HG03135 (cell line): ENCODE data around the gene TMEM121.
A peak's percentile ranks its signal among the peaks of the same experiment; 100 is the strongest.

Source experiments
- ATAC-seq: cut with Tn5 transposase; IDR thresholded peaks from one replicate; pipeline ENCODE4 v1.9.1; 2021; ENCODE audit warnings: mild to moderate bottlenecking, moderate library complexity; ENCODE audit not compliant: unreplicated experiment

The TMEM121 gene

GRCh38 chr14:105486974-105487448, 39.4 kb upstream of the TMEM121 start:
- ATAC-seq: no peak

- no peak for ATAC-seq
Measured at GRCh38 chr14:105487449-105487985, 38.9 kb upstream of the TMEM121 start.

DNA sequence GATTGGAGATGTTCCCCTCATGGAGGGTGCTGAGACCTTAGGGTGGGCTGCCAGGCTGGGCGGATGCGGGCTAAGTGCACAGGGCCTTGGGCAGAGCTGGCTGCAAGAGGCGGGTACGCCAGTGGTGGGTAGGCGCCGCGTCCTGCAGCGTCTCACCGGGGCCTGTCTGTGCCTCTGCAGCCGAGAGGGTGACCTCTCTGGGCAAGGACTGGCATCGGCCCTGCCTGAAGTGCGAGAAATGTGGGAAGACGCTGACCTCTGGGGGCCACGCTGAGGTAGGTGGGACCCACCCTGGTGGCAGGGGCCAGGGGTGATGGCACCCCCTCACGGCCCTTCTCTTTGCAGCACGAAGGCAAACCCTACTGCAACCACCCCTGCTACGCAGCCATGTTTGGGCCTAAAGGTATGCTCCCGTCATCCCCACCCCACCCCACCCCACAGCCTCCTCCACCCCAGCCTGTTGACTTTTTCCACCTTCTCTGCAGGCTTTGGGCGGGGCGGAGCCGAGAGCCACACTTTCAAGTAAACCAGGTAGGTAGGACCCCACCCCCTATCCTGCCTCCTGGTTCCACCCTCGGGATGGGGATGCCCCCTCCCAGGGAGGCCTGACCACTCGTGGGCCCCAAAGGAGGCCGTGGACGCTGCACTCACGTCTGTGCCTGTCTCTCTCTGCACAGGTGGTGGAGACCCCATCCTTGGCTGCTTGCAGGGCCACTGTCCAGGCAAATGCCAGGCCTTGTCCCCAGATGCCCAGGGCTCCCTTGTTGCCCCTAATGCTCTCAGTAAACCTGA, 38.2 kb upstream of the TMEM121 start:
- no peak for ATAC-seq

DNA sequence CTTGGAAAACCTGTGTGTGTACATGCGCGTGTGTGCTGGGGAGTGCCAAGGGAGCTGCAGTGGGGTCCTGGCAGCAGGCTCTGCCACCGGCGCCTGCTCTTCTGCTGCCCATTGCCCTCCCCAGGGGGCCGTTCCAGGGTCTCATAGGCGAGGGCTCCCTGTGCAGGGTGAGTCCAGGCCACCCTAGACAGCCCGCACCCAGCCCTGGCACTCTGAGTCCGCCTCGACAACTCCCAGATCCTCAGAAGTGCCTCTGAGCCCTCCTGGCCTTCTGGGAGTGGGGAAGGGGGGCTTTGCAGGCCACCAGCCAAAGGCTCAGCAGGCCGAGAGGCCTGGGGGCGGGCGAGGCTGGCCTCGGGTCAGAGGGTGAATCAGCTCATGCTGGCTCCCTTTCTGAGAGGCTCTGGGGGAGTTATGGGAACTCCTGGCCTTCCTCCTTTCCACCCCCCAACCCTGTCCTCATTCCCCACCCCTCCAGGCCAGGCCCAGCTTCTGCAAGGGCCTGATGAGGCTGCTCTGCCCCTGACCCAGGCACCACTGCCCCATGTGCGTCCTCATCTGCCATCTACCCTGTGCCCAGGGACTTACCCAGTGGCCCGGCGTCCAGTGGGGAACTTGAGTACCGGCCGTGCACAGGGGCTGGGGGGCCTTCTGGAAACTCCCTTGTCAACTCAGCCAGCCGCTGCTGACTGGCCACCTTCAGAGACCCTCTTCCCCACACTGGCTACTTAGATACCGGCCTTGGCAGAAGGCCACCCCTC, 37.4 kb upstream of the TMEM121 start:
- no peak for ATAC-seq

DNA sequence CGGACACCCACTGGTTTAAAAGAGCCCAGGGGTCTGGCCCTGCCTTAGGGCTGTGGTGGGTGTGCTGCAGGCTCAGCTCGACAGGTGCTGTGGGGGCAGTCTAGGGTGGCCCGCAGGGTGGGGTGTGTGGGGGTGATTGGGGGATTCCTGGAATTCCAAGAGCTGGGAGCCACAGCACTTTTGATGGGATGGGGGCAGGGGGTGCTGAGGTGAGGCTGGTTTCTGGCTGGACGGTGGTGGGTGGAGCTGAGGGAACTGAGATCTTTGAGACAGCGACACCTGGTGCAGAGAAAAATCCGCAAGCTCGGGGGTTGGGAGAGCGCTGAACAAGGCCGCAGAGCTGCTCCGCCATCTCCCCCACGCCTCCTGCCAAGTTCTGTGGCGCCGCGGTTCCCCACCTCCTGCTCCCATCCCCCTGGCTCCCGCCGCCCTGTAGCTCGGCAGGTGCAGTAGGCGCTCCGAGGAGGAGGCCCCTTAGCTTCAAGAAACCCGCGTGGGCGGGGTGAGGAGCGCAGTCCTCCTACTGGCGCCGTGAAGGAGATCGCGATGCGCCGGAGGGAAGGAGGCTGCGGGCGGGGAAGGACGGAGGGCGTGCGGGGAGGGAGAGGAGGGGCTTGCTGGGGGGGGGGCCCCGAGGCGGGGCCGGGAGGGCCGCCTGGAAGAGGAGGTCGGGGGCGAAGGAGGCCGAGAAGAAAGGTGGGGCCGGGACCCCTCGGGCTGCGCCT, 36.7 kb upstream of the TMEM121 start:
- ATAC-seq: no peak

GRCh38 chr14:105490267-105490571, 36.2 kb upstream of the TMEM121 start:
- peak; percentile 0 for ATAC-seq

DNA sequence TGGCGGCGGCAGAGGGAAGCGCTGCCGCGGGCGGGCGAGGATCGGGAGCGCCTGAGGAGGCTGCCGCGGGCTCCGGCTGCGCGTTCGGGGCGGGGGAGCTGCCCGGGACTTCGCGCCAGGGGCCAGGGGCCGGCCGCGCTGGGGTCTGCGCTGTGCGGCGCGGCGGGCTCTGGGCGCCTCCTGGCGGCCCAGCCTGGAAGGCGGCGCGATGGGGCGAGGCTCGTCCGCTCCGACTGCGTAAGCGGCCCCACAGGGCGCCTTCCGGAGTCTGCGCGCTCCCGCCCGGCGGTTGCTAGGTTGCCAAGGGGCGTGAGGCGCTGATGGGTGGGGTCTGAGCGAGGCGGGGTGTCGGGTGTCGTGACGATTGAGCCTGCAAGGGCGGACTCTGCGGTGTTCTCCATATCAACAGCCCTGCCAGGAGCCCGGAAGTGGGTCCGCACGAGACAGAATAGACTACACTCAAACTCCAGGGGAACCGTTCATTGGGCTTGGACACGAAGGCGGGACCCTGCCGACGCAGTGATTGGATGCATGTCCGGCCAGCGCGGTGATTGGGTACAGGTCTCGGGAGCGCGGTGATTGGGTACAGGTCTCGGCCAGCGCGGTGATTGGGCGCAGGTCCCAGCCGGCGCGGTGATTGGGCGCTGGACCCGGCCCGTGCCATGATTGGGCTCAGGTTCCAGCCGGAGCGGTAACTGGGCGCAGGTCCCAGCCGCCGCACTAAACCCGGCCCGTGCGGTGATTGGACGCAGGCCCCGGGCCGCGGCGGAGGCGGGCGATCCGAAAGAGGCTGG, 35.6 kb upstream of the TMEM121 start, which contains the start of gene TEDC1:
Gene TEDC1, plus strand, starts transcription at position 675 of the 794 bp plus-strand sequence. CDS start 130 bp downstream, outside the sequence.
- peak; percentile 67 for ATAC-seq

GRCh38 chr14:105491366-105491973, 34.9 kb upstream of the TMEM121 start:
- ATAC-seq: no peak

- no peak for ATAC-seq
Measured at GRCh38 chr14:105492031-105492970, 34.1 kb upstream of the TMEM121 start.

GRCh38 chr14:105492971-105493871, 33.2 kb upstream of the TMEM121 start:
- no peak for ATAC-seq

- ATAC-seq: no peak
Measured at GRCh38 chr14:105493921-105494605, 32.3 kb upstream of the TMEM121 start.

- ATAC-seq: no peak
Measured at GRCh38 chr14:105494606-105494929, 31.8 kb upstream of the TMEM121 start.

DNA sequence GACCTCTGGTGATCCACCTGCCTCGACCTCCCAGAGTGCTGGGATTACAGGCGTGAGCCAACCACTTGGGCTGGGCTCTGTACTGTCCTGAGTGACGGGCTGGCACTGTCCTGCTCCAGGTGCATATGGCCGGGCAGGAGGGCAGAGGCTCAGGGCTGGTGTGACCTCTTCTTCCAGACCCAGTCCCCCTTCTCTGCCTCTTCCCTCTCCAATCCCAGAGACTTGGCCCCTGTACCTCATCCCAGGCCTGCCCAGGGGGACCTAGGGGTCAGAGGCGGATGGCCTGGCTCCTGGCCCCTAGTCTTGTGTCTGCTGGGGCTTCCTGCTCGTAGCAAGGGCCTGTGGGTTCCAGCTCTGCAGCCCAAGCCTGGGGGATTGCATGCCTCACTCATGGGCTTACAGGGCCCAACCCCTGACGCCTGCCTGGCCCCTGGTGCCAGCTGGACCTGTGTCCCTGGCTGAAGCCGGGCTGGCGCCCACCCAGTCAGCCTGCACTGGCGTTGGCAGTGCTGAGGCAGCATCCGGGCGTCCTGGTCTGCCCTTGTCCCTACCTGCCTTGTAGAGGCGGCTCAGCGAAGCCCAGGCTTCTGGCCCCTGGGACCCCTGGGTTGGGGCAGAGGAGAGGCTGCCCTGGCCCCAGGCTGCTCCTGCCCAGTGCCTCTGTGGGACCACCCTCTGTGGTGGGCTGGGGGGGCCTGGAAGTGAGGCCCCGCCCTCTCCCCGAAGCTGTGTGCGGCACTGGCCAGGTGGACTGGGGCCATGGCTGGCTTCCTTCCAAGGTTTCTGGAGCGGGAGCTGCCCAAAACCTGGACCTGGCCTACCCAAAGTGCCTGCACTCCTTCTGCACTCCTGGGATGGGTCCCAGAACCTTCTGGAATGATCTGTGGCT, 31.0 kb upstream of the TMEM121 start:
- ATAC-seq: no peak

DNA sequence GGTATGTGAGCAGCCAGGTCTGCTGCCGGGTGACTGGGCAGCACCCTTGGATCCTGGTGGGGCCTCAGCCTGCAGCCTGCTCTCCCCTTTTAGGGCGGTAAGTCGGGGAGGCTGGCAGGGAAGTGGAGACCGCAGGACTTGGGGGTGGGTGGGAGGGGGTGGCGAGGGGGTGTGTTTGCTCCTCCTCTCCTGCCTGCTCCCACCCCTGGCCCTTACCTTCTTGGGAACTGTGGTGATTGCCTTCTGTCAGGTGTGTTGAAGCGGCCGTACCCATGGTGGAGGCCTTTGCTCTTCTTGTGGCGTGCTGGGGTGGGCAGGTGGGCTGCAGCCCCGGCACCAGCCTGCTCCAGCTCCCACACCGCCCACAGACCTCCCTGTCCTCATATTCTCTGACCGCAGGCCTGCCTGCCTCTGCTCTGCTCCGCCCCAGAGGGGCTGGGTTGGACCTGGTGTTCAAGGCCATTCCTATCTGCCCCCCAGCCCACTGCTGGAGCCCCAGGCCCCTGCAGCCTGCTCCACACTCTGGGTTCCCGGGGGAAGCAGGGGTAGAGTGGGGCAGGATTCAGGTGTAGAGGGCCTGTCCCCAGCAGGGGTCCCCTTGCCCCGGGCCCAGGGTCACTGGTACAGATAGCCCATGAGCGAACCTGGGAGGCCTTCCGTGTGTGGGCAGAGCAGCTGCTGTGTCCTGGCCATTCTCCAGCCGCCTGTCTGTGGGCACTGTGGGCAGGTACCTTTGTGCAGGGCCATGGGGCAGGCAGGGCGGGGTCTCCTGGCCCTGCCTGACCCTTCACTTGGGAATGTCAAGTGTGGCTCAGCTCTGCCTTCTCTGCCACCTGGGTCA, 30.2 kb upstream of the TMEM121 start:
- no peak for ATAC-seq

- no peak for ATAC-seq
Measured at GRCh38 chr14:105496831-105497591, 29.4 kb upstream of the TMEM121 start.
